Tibial nerve (tissue), 4 donors: ENCODE measurements around the gene LEMD2. TPM values are rescaled to one million over a fixed set of nuclear protein-coding genes. Genes with fewer than 3 reads are reported as not detected.

Source experiments
- DNase-seq, 2 donors: peaks; one replicate each; pipeline ENCODE4 v3.0.0-alpha.2; 2019; ENCODE audit warnings: low spot score in 2 of 2
- H3K27ac ChIP-seq, 4 donors: fragments of 200-600 bp; sonication (generic) in 3 of 4; one replicate each; pipeline ENCODE4 v1.5.1; 2017 to 2019; ENCODE audit warnings: mild to moderate bottlenecking in 1 of 4
- H3K27me3 ChIP-seq, 2 donors: fragments of 200-600 bp; sonication (generic) in 1 of 2; one replicate each; pipeline versions ENCODE4 v1.5.1 to v1.6.0; 2017 to 2019
- H3K36me3 ChIP-seq, 3 donors: fragments of 200-600 bp; sonication (generic); one replicate each; pipeline ENCODE4 v1.5.1; 2018 to 2019
- H3K4me1 ChIP-seq, 4 donors: fragments of 200-600 bp; sonication (generic) in 3 of 4; one replicate each; pipeline ENCODE4 v1.5.1; 2017 to 2019
- H3K4me3 ChIP-seq, 4 donors: fragments of 200-600 bp; sonication (generic) in 3 of 4; one replicate each; pipeline ENCODE4 v1.5.1; 2017 to 2019; ENCODE audit warnings: mild to moderate bottlenecking in 1 of 4, moderate library complexity in 1 of 4
- H3K9me3 ChIP-seq, 4 donors: fragments of 200-600 bp; sonication (generic) in 3 of 4; one replicate each; pipeline ENCODE4 v1.5.1; 2017 to 2019
- CTCF ChIP-seq, 5 experiments: fragments of 200-600 bp in 3 of 5; fragments of 450-650 bp in 2 of 5; sonication (generic) in 3 of 5; IDR thresholded peaks; one replicate each; pipeline ENCODE4 v1.5.1; 2016 to 2019; ENCODE audit warnings: antibody characterized with exemption in 5 of 5, mild to moderate bottlenecking in 3 of 5, moderate library complexity in 2 of 5
- EP300 ChIP-seq, 2 donors: sonication (generic); formaldehyde crosslinking; IDR thresholded peaks; one replicate each; pipeline ENCODE4 v1.6.1; 2017; ENCODE audit warnings: antibody characterized with exemption in 2 of 2, mild to moderate bottlenecking in 1 of 2
- POLR2A ChIP-seq, 2 donors: fragments of 450-650 bp; IDR thresholded peaks; one replicate each; pipeline ENCODE4 v1.6.1; 2017; ENCODE audit warnings: antibody characterized with exemption in 2 of 2, mild to moderate bottlenecking in 2 of 2, moderate library complexity in 2 of 2
- WGBS, 2 donors: methylation state at CpG; one replicate each; pipeline ENCODE4 v1.1.5; 2018; 5-methylcytosine and 5-hydroxymethylcytosine counted together
- total RNA-seq, 4 donors: library from RNA; depleted of rRNA; stranded (reverse); fragments of >200 nt; gene quantifications; one replicate each; pipeline ENCODE4 v1.1.0, GENCODE V29; 2016

LEMD2 gene
- total RNA-seq, 4 donors from 2014 or later = 55.7 to 97.8 (median 70.1) TPM

DNA sequence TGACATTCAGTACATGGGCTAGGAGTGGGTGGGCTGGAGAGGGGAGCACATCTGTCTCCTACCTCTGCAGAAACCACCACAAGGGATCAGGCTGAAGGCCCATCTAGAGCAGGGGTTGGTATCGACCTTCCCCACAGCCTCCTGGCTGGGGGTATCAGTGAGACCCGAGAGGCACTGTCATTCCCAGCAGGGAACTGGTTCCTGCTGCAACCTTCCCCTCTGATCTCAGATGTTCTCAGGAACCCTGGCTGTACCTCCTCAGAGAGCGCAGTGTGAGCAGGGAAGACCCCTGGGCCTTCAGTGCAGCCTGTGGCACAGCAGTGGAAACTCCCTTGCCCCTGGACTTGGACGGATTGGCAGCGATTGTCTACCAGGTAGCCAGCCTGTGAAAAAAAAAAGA is 50.1 kb downstream of the LEMD2 start:
- H3K4me1 ChIP-seq = no peaks in the 10 kb centered on the region
- H3K27me3 ChIP-seq = no peaks in the 10 kb centered on the region
- 83 to 96% methylated on average over 4 to 5 of the region's 5 CpGs for WGBS, 2 donors
- DNase-seq = no peak
- H3K4me3 ChIP-seq = no peak overlapping the region
- no peaks in the 10 kb centered on the region for H3K9me3 ChIP-seq
- H3K36me3 ChIP-seq = no peaks in the 10 kb centered on the region
- no peak overlapping the region for H3K27ac ChIP-seq
- TF ChIP-seq CTCF (IDR thresholded peaks at IDR 0.05) = no peak
- TF ChIP-seq POLR2A (IDR thresholded peaks at IDR 0.05) = no peak
- no peak for TF ChIP-seq EP300 (IDR thresholded peaks at IDR 0.05)

DNA sequence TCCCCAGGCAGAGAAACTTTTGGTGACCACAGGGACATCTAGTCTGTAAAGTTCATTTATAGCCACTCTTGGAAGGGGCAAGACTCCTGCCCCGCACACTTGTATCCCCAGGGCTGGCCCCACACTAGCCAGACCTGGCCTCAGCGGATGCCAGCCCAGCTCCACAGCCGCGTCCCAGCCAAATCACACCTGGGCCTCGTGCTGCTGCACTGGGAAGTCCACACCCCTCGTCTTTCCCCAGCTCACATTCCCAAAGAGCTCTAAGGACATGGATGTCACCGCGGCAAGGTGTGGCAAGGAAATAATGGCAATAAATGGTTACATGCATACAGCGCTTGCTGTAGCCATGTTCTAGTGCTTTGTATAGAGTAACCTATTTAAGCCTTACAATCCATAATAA is 50.8 kb downstream of the LEMD2 start:
- H3K36me3 ChIP-seq = no peaks in the 10 kb centered on the region
- H3K9me3 ChIP-seq = no peaks in the 10 kb centered on the region
- H3K27me3 ChIP-seq = no peaks in the 10 kb centered on the region
- DNase-seq = no peak
- WGBS, 2 donors = 93 to 94% methylated on average over 8 to 9 of the region's 9 CpGs
- TF ChIP-seq CTCF (IDR thresholded peaks at IDR 0.05) (no peak), POLR2A (IDR thresholded peaks at IDR 0.05) (no peak), EP300 (IDR thresholded peaks at IDR 0.05) (no peak)
- no peaks in the 10 kb centered on the region for H3K4me1 ChIP-seq
- no peak overlapping the region for H3K27ac ChIP-seq
- no peak overlapping the region for H3K4me3 ChIP-seq

DNA sequence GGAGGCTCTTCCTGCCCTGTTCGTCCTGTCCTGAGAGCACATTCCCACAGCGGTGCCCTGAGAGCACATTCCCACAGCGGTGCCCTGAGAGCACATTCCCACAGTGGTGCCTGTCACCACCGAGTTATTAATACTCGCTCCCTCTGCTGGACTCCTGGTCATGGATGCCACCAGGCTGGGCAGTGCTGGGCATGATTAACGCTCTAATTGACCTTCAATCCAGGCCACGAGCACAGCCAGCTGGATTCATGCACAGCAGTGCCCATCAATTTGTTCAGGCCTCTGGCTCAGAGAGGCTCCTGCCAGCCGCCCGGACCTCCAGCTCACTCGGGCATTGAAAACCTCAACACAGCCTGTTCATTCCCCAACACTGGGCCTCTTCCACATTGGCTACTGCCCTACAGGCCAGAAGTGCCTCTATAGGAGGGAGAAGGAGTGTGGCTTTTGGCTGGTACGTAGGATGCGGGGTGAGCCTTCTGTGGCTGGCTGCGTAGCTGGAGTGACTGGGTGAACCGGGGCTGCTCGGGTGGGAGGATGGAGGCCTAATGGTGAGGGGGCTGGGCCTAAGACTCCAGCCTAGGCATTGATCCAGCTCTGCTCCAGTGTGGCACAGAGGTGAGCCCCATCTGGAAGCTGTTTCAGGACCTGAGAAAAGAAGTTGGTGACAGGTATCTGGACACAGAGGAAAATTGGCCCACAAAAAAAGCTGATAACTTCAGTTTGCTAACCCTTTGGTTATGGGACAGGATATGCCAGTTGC is 51.5 kb downstream of the LEMD2 start:
- DNase-seq = no peak
- Histone ChIP-seq H3K4me1 (no peaks in the 10 kb centered on the region), H3K27me3 (no peaks in the 10 kb centered on the region), H3K36me3 (no peaks in the 10 kb centered on the region), H3K27ac (no peak overlapping the region), H3K4me3 (no peak overlapping the region), H3K9me3 (no peaks in the 10 kb centered on the region)
- WGBS, 2 donors = 75 to 76% methylated on average over 12 to 15 of the region's 15 CpGs
- TF ChIP-seq POLR2A (IDR thresholded peaks at IDR 0.05) (no peak), EP300 (IDR thresholded peaks at IDR 0.05) (no peak), CTCF (IDR thresholded peaks at IDR 0.05) (no peak)

DNA sequence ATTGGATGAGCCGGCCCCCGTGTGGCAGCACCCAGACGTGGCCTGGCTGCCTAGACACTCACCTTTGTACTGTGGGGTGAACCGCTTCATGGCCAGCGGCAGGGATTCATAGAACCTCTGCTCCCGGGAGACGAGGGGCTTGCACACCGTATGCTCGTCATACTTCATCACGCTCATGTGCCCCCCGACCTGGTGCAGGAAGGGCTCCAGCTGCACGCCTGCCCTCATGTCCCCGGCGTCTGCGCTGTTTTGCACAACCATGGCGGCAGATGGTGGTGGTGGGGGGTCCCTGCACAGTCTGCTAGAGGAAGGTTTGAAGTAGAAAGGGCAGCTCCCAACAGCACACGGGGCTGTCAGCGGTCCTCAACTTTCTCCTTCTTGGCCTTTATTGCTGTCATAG is 53.7 kb downstream of the LEMD2 start:
- 88 to 89% methylated on average over 16 to 18 of the region's 18 CpGs for WGBS, 2 donors
- H3K27me3 ChIP-seq = no peaks in the 10 kb centered on the region
- no peak overlapping the region for H3K4me3 ChIP-seq
- no peaks in the 10 kb centered on the region for H3K4me1 ChIP-seq
- no peak overlapping the region for H3K27ac ChIP-seq
- no peak for DNase-seq
- no peaks in the 10 kb centered on the region for H3K9me3 ChIP-seq
- TF ChIP-seq CTCF (IDR thresholded peaks at IDR 0.05) (no peak), EP300 (IDR thresholded peaks at IDR 0.05) (no peak)
- no peaks in the 10 kb centered on the region for H3K36me3 ChIP-seq

DNA sequence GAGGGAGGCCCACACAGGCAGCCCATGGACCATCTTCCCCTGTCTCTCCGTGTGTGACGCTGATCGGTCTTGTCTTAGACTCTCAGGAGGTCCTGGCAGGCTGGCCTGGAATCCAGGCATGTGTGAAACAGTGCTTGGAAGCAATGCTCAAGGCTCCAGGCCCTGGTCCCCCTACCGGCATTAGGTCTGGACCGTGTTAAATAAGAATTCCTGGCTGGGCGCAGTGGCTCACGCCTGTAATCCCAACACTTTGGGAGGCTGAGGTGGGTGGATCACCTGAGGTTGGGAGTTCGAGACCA is 55.3 kb downstream of the LEMD2 start:
- TF ChIP-seq EP300 (IDR thresholded peaks at IDR 0.05) = no peak
- TF ChIP-seq CTCF (IDR thresholded peaks at IDR 0.05) = no peak
- no peak for TF ChIP-seq POLR2A (IDR thresholded peaks at IDR 0.05)
- H3K27me3 ChIP-seq = no peaks in the 10 kb centered on the region
- no peaks in the 10 kb centered on the region for H3K9me3 ChIP-seq
- H3K4me3 ChIP-seq = no peak overlapping the region
- H3K36me3 ChIP-seq = no peaks in the 10 kb centered on the region
- H3K27ac ChIP-seq = no peak overlapping the region
- DNase-seq = no peak
- H3K4me1 ChIP-seq = no peaks in the 10 kb centered on the region
- WGBS, 2 donors = 94 to 96% methylated on average over 8 of the region's 8 CpGs
